H9 (cell line): Measurements from ENCODE around the gene PLCH2. TPM values are rescaled to one million over a fixed set of nuclear protein-coding genes. Genes with fewer than 3 reads are reported as not detected.

ENCODE experiments used
- DNase-seq: peaks from one replicate; pipeline ENCODE4 v3.0.0-alpha.2; 2017
- H2AFZ ChIP-seq: one replicate; pipeline ENCODE4 v1.6.1; 2013; ENCODE audit warnings: mild to moderate bottlenecking, low read length, control low read depth, moderate library complexity
- H2AK5ac ChIP-seq: 2 replicates; pipeline ENCODE4 v1.6.1; 2013; ENCODE audit warnings: low read length, control low read depth, mixed read lengths; ENCODE audit not compliant: insufficient read length
- H2BK120ac ChIP-seq: one replicate; pipeline ENCODE4 v1.6.1; 2013; ENCODE audit warnings: low read depth, mild to moderate bottlenecking, low read length, control low read depth, inconsistent platforms; ENCODE audit not compliant: poor library complexity, severe bottlenecking
- H2BK12ac ChIP-seq: 2 replicates; pipeline ENCODE4 v1.6.1; 2013; ENCODE audit warnings: low read length, control low read depth, mixed read lengths, low read depth; ENCODE audit not compliant: insufficient read length
- H2BK15ac ChIP-seq: 2 replicates; pipeline ENCODE4 v1.6.1; 2013; ENCODE audit warnings: low read depth, low read length, control low read depth
- H2BK20ac ChIP-seq: one replicate; pipeline ENCODE4 v1.6.1; 2013; ENCODE audit warnings: low read depth, mild to moderate bottlenecking, low read length, control low read depth, inconsistent platforms; ENCODE audit not compliant: poor library complexity, severe bottlenecking
- H2BK5ac ChIP-seq: 2 replicates; pipeline ENCODE4 v1.6.1; 2013; ENCODE audit warnings: low read length, control low read depth, mixed read lengths; ENCODE audit not compliant: insufficient read length
- H3K14ac ChIP-seq: 2 replicates; pipeline ENCODE4 v1.6.1; 2013; ENCODE audit warnings: low read length, control low read depth; ENCODE audit not compliant: insufficient read depth
- H3K18ac ChIP-seq: 2 replicates; pipeline ENCODE4 v1.6.1; 2013; ENCODE audit warnings: low read depth, mild to moderate bottlenecking, mixed read lengths, low read length, control low read depth; ENCODE audit not compliant: insufficient read length
- H3K23ac ChIP-seq: 2 replicates; pipeline ENCODE4 v1.6.1; 2013; ENCODE audit warnings: low read length, control low read depth, mixed read lengths, low read depth; ENCODE audit not compliant: insufficient read length
- H3K23me2 ChIP-seq: 2 replicates; pipeline ENCODE4 v1.6.1; 2013; ENCODE audit warnings: low read depth, mild to moderate bottlenecking, mixed read lengths, low read length, control low read depth; ENCODE audit not compliant: insufficient read length, poor library complexity, severe bottlenecking
- H3K27ac ChIP-seq: 2 replicates; pipeline ENCODE4 v1.5.1; 2013; ENCODE audit warnings: low read length, control low read depth, mixed read lengths, low read depth; ENCODE audit not compliant: insufficient read length
- H3K27me3 ChIP-seq: 2 replicates; pipeline ENCODE4 v1.6.1; 2013; ENCODE audit warnings: low read length, control low read depth, inconsistent platforms; ENCODE audit not compliant: insufficient read depth
- H3K4ac ChIP-seq: 2 replicates; pipeline ENCODE4 v1.6.1; 2013; ENCODE audit warnings: low read depth, mild to moderate bottlenecking, control low read depth, inconsistent platforms, low read length, moderate library complexity
- H3K4me1 ChIP-seq: 2 replicates; pipeline ENCODE4 v1.6.1; 2013; ENCODE audit warnings: low read length, control low read depth, inconsistent platforms; ENCODE audit not compliant: insufficient read depth
- H3K4me2 ChIP-seq: 2 replicates; pipeline ENCODE4 v1.6.1; 2013; ENCODE audit warnings: low read length, control low read depth, mixed read lengths; ENCODE audit not compliant: insufficient read length, insufficient read depth
- H3K56ac ChIP-seq: 2 replicates; pipeline ENCODE4 v1.6.1; 2013; ENCODE audit warnings: low read depth, mild to moderate bottlenecking, mixed read lengths, low read length, control low read depth; ENCODE audit not compliant: insufficient read length
- H3K79me1 ChIP-seq: 2 replicates; pipeline ENCODE4 v1.6.1; 2013; ENCODE audit warnings: low read depth, mild to moderate bottlenecking, moderate library complexity, low read length, control low read depth, inconsistent platforms; ENCODE audit not compliant: insufficient read depth, poor library complexity, severe bottlenecking
- H3K79me2 ChIP-seq: 2 replicates; pipeline ENCODE4 v1.6.1; 2013; ENCODE audit warnings: low read length, control low read depth, inconsistent platforms; ENCODE audit not compliant: insufficient read depth
- H3K9ac ChIP-seq: 2 replicates; pipeline ENCODE4 v1.6.1; 2013; ENCODE audit warnings: low read length, control low read depth, mixed read lengths; ENCODE audit not compliant: insufficient read length; ENCODE audit errors: extremely low read depth
- H3K9me3 ChIP-seq: one replicate; pipeline ENCODE4 v1.6.1; 2013; ENCODE audit warnings: low read depth, low read length, inconsistent platforms; ENCODE audit not compliant: control insufficient read depth
- H3T11ph ChIP-seq: one replicate; pipeline ENCODE4 v1.6.1; 2013; ENCODE audit warnings: mild to moderate bottlenecking, low read length, control low read depth, inconsistent platforms
- H4K20me1 ChIP-seq: one replicate; pipeline ENCODE4 v1.6.1; 2013; ENCODE audit not compliant: control insufficient read depth, insufficient read length, insufficient read depth
- H4K5ac ChIP-seq: 2 replicates; pipeline ENCODE4 v1.6.1; 2013; ENCODE audit warnings: low read depth, mild to moderate bottlenecking, mixed read lengths, low read length, control low read depth; ENCODE audit not compliant: insufficient read length
- H4K8ac ChIP-seq: replicated peaks from 2 replicates; pipeline ENCODE4 v1.6.1; 2013; ENCODE audit warnings: low read length, control low read depth, mixed read lengths, low read depth; ENCODE audit not compliant: insufficient read length
- H4K91ac ChIP-seq: 2 replicates; pipeline ENCODE4 v1.6.1; 2013; ENCODE audit warnings: low read depth, mild to moderate bottlenecking, moderate library complexity, mixed read lengths, low read length, control low read depth; ENCODE audit not compliant: insufficient read length
- H3K27ac Mint-ChIP-seq, 3 experiments: 2 replicates in 2 of 3; 3 replicates in 1 of 3; pipeline ENCODE4 v1.8.0; 2020 to 2021; ENCODE audit warnings: mixed read lengths in 3 of 3, mild to moderate bottlenecking in 1 of 3, moderate library complexity in 1 of 3
- H3K27me3 Mint-ChIP-seq: 2 replicates; pipeline ENCODE4 v1.8.0; 2021; ENCODE audit warnings: low read depth, mild to moderate bottlenecking, moderate library complexity, mixed read lengths
- H3K36me3 Mint-ChIP-seq, 3 experiments: 2 replicates in 2 of 3; 3 replicates in 1 of 3; pipeline ENCODE4 v1.8.0; 2020 to 2021; ENCODE audit warnings: low read depth in 3 of 3, mixed read lengths in 3 of 3; ENCODE audit not compliant: insufficient read depth in 1 of 3
- H3K4me1 Mint-ChIP-seq, 2 experiments: 2 replicates each; pipeline ENCODE4 v1.8.0; 2020; ENCODE audit warnings: mixed read lengths in 2 of 2
- H3K4me3 Mint-ChIP-seq, 2 experiments: 2 replicates in 1 of 2; 3 replicates in 1 of 2; pipeline ENCODE4 v1.8.0; 2020 to 2021; ENCODE audit warnings: mild to moderate bottlenecking in 2 of 2, mixed read lengths in 2 of 2, moderate library complexity in 1 of 2
- H3K9me3 Mint-ChIP-seq, 2 experiments: 2 replicates in 1 of 2; 3 replicates in 1 of 2; pipeline ENCODE4 v1.8.0; 2020; ENCODE audit warnings: mild to moderate bottlenecking in 2 of 2, mixed read lengths in 2 of 2, moderate library complexity in 1 of 2
- CTCF ChIP-seq: fragments of 200-600 bp; sonication (generic); conservative IDR thresholded peaks from 3 replicates; pipeline ENCODE4 v1.8.0; 2021; ENCODE audit warnings: antibody characterized with exemption, mild to moderate bottlenecking
- WGBS: extraction: QIAGEN DNeasy Blood & Tissue Kit; methylation state at CpG from one replicate; pipeline ENCODE4 v1.1.7; 2013; ENCODE audit warnings: missing lambda C conversion rate, low lambda C conversion rate, mixed read lengths; ENCODE audit not compliant: insufficient read length; ENCODE audit errors: extremely low coverage; 5-methylcytosine and 5-hydroxymethylcytosine counted together
- total RNA-seq: library from RNA; stranded (reverse); gene quantifications from 2 replicates; pipeline ENCODE4 v1.2.1, GENCODE V29; 2021

The PLCH2 gene
- total RNA-seq, 1 experiment from 2014 or later, result 0.09 TPM

GRCh38 chr1:2526824-2527555, 50.9 kb downstream of the PLCH2 start:
- WGBS, result no CpG with 5 or more reads among the region's 20 CpGs
- Histone ChIP-seq H3K4ac (no peak overlapping the region), H3K27me3 (peaks cover 36% of the 10 kb centered on the region; the same call in 1 of the 2 replicates), H3K4me1 (peaks cover 2% of the 10 kb centered on the region; the same call in 1 of the 2 replicates), H3K56ac (no peak overlapping the region), H3K27ac (no peak overlapping the region), H3K23ac (no peak overlapping the region), H2BK12ac (no peak overlapping the region), H3K79me2 (peaks cover 25% of the 10 kb centered on the region; the same call in 1 of the 2 replicates), H4K20me1 (no peaks in the 10 kb centered on the region), H3K14ac (no peak overlapping the region), H3T11ph (no peak overlapping the region), H4K5ac (no peak overlapping the region), H3K9ac (no peak overlapping the region), H3K9me3 (no peaks in the 10 kb centered on the region), H4K8ac (no peak overlapping the region), H2BK20ac (no peak overlapping the region), H2AFZ (no peak overlapping the region), H3K23me2 (peaks cover 11% of the 10 kb centered on the region), H3K79me1 (peaks cover 16% of the 10 kb centered on the region), H2BK120ac (no peak overlapping the region), H4K91ac (no peak overlapping the region), H2AK5ac (no peak overlapping the region), H3K4me2 (peak overlapping the region; percentile 39), H2BK15ac (no peak overlapping the region), H2BK5ac (no peak overlapping the region), H3K18ac (no peak overlapping the region)
- Mint-ChIP-seq H3K4me3 (peak overlapping the region; percentile 69 to 89), H3K4me1 (peaks cover 25 to 29% of the 10 kb centered on the region in 2 experiments), H3K36me3 (peaks cover 4 to 6% (median 6%) of the 10 kb centered on the region in 3 experiments; a peak in 6 of 7 replicates), H3K27me3 (peaks cover 51% of the 10 kb centered on the region), H3K27ac (peak overlapping the region in 1 of 3 experiments; percentile 32; a peak in 1 of 7 replicates), H3K9me3 (no peaks in the 10 kb centered on the region; a peak in 2 of 5 replicates)
- no peak for TF ChIP-seq CTCF
- DNase-seq, result no peak
